ENCODE measurements around the gene UBE4B. TPM values are rescaled to one million over a fixed set of nuclear protein-coding genes. Genes with fewer than 3 reads are reported as not detected.
"Not testable (repeated sequence)": the region's sequence is repeated elsewhere in the genome, so short reads cannot be mapped to it uniquely, and the experiment has no call there.

UBE4B gene
- total and polyA plus RNA-seq, 2 of the 4 experiments (the other 2 are of a cell fraction), result 26.5 to 39.3 TPM

DNA sequence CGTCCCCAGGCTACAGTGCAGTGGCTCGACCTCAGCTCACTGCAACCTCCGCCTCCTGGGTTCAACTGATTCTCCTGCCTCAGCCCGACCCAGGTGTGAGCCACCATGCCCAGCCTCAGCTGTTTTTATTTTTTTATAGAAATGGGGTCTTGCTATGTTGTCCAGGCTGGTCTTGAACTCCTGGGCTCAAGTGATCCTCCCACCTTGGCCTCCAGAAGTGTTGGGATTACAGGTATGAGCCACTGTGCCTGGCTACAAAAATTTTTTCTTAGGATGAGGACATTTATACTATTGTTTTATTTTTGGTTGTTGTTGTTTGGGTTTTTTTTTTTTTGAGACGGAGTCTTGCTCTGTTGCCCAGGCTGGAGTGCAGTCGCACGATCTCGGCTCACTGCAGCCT, 27.5 kb upstream of the UBE4B start:
- H3K27ac ChIP-seq (ENCODE audit: insufficient read depth, low read length); dilution Hi-C loops (cut with HindIII; ENCODE audit: low sequenced_read_pairs, unreplicated experiment); H3K79me1 ChIP-seq (ENCODE audit: low read depth in 1 of 2, low read length in 2 of 2): not testable (repeated sequence)

More for the DNA sequence above, 27.5 kb upstream of the UBE4B start:
- H2BK15ac ChIP-seq (ENCODE audit: low read depth, low read length); H3K9ac ChIP-seq (ENCODE audit: low read depth, low read length); H2BK20ac ChIP-seq (ENCODE audit: low read depth, low read length); H3K4ac ChIP-seq (ENCODE audit: low read depth, low read length); DNase-seq; H2AK5ac ChIP-seq (ENCODE audit: low read depth, low read length); H2AK9ac ChIP-seq (replicated peaks; ENCODE audit: low read depth, low read length, poor library complexity); H3K9me1 ChIP-seq (ENCODE audit: insufficient read depth, low read length); H4K8ac ChIP-seq (ENCODE audit: low read depth in 2 of 2, low read length in 2 of 2); H3K18ac ChIP-seq (ENCODE audit: low read depth, low read length); H3K9me3 ChIP-seq (ENCODE audit: control insufficient read depth, insufficient read depth, low read length); H3K36me3 ChIP-seq (ENCODE audit: control insufficient read depth, insufficient read depth, low read length); BruUV-seq (replicated peaks); H3K4me2 ChIP-seq (ENCODE audit: low read depth, low read length); H3K23ac ChIP-seq (ENCODE audit: low read depth, low read length); H3K27me3 ChIP-seq (ENCODE audit: control insufficient read depth, insufficient read depth, low read length); in situ Hi-C loops (cut with MboI; ENCODE audit: low sequenced_read_pairs); H4K20me1 ChIP-seq (ENCODE audit: insufficient read depth, low read length); H3K4me3 ChIP-seq (ENCODE audit: insufficient read depth, low read depth, low read length); POLR2A ChIA-PET (ENCODE audit: unreplicated experiment); H2AFZ ChIP-seq (replicated peaks; ENCODE audit: low read length, poor library complexity); H3K56ac ChIP-seq (ENCODE audit: extremely low read depth, insufficient read depth, low read length); H3K4me1 ChIP-seq (ENCODE audit: control insufficient read depth, insufficient read depth, low read length); H2BK5ac ChIP-seq (ENCODE audit: low read depth, low read length, poor library complexity, severe bottlenecking); H4K5ac ChIP-seq (ENCODE audit: low read depth, low read length); intact Hi-C loops (cut with micrococcal nuclease); H4K91ac ChIP-seq (ENCODE audit: insufficient read depth, low read depth, low read length); H2BK120ac ChIP-seq (ENCODE audit: low read depth, low read length); ATAC-seq (ENCODE audit: low read depth); H3K14ac ChIP-seq (replicated peaks; ENCODE audit: low read depth, low read length): not testable (repeated sequence)
- WGBS, 2 experiments (ENCODE audit: extremely low coverage in 2 of 2, insufficient read length in 1 of 2), result 67% methylated on average over 1 of the region's 8 CpGs; no CpG with 5 or more reads in 1 of the 2 experiments
- CTCF ChIA-PET, result interaction anchor here (0.5 kb wide), 1 partner anchor 19 kb away, joined by 5 read pairs; no protein-coding TSS in a partner anchor
